Epithelial cell of proximal tubule (primary cell): Measurements from ENCODE around the gene KIAA0319L. TPM values are rescaled to one million over a fixed set of nuclear protein-coding genes. Genes with fewer than 3 reads are reported as not detected.
"Not testable (repeated sequence)": the region's sequence is repeated elsewhere in the genome, so short reads cannot be mapped to it uniquely, and the experiment has no call there.

Experiments
- DNase-seq: peaks from one replicate; pipeline ENCODE4 v3.0.0-alpha.2; 2011; ENCODE audit warnings: low read depth
- H3K4me3 ChIP-seq: 2 replicates; pipeline ENCODE4 v1.5.1; 2011; ENCODE audit warnings: low read depth, mild to moderate bottlenecking, low read length
- CTCF ChIP-seq: conservative IDR thresholded peaks from 2 replicates; pipeline ENCODE4 v1.5.1; 2012; ENCODE audit warnings: low read depth, mild to moderate bottlenecking, low read length
- total RNA-seq: library from RNA; depleted of rRNA; stranded (reverse); fragments of >200 nt; gene quantifications from 2 replicates; pipeline ENCODE4 v1.2.3, GENCODE V29; 2015

Gene KIAA0319L
- total RNA-seq, 1 donor from 2014 or later, result 45.7 TPM

- TF ChIP-seq CTCF, result no peak
- H3K4me3 ChIP-seq, result no peak overlapping the region
- DNase-seq, result no peak
These were observed 86.1 kb downstream of the KIAA0319L start for GRCh38 chr1:35470977-35471613.

GRCh38 chr1:35466120-35466519 is 91.1 kb downstream of the KIAA0319L start:
- no peak overlapping the region for H3K4me3 ChIP-seq
- no peak for DNase-seq
- TF ChIP-seq CTCF, result no peak

- not testable (repeated sequence) for DNase-seq, H3K4me3 ChIP-seq
These were observed 93.5 kb downstream of the KIAA0319L start for GRCh38 chr1:35463749-35464148.

GRCh38 chr1:35463232-35463631 is 94.0 kb downstream of the KIAA0319L start:
- DNase-seq, result no peak
- TF ChIP-seq CTCF, result no peak
- H3K4me3 ChIP-seq, result no peak overlapping the region

- H3K4me3 ChIP-seq, result no peak overlapping the region
- no peak for DNase-seq
- no peak for TF ChIP-seq CTCF
These were observed 95.1 kb downstream of the KIAA0319L start for GRCh38 chr1:35461966-35462651.

- no peak overlapping the region for H3K4me3 ChIP-seq
- no peak for TF ChIP-seq CTCF
- DNase-seq, result no peak
These were observed 96.4 kb downstream of the KIAA0319L start for GRCh38 chr1:35460796-35461195.

- DNase-seq, result no peak
- TF ChIP-seq CTCF, result no peak
- H3K4me3 ChIP-seq, result no peak overlapping the region
These were observed 102.6 kb downstream of the KIAA0319L start for GRCh38 chr1:35454616-35455015.
